T-helper 2 cell treated with Interferon-gamma antibody and Interleukin-4, amounts not matched to agents 5 μg/mL and 100 μg/mL, for 36 hours (primary cell): ENCODE results near the gene KLKB1.

Experiments
- DNase-seq: peaks from one replicate; pipeline ENCODE4 v3.0.0; 2021; ENCODE audit warnings: low spot score
- H3K27ac Mint-ChIP-seq: one replicate; pipeline ENCODE4 v1.8.0; 2021; ENCODE audit warnings: mild to moderate bottlenecking, mixed read lengths
- H3K27me3 Mint-ChIP-seq: one replicate; pipeline ENCODE4 v1.8.0; 2021; ENCODE audit warnings: low read depth, mixed read lengths
- H3K36me3 Mint-ChIP-seq: one replicate; pipeline ENCODE4 v1.8.0; 2021; ENCODE audit warnings: low read depth, mixed read lengths
- H3K4me1 Mint-ChIP-seq: one replicate; pipeline ENCODE4 v1.8.0; 2021; ENCODE audit warnings: low read depth, mixed read lengths
- H3K4me3 Mint-ChIP-seq: one replicate; pipeline ENCODE4 v1.8.0; 2022; ENCODE audit warnings: mild to moderate bottlenecking, moderate library complexity, mixed read lengths
- H3K9me3 Mint-ChIP-seq: one replicate; pipeline ENCODE4 v1.8.0; 2021; ENCODE audit warnings: mixed read lengths

KLKB1 gene

GRCh38 chr4:186298031-186298647 is 70.8 kb downstream of the KLKB1 start:
- DNase-seq, result no peak
- Mint-ChIP-seq H3K36me3 (no peaks in the 10 kb centered on the region), H3K27me3 (peaks cover 6% of the 10 kb centered on the region), H3K9me3 (no peaks in the 10 kb centered on the region), H3K27ac (no peak overlapping the region), H3K4me1 (peaks cover 1% of the 10 kb centered on the region), H3K4me3 (no peak overlapping the region)

GRCh38 chr4:186299291-186299690 is 72.0 kb downstream of the KLKB1 start:
- peaks cover 6% of the 10 kb centered on the region for H3K27me3 Mint-ChIP-seq
- H3K9me3 Mint-ChIP-seq, result no peaks in the 10 kb centered on the region
- peaks cover 1% of the 10 kb centered on the region for H3K4me1 Mint-ChIP-seq
- no peak for DNase-seq
- H3K27ac Mint-ChIP-seq, result no peak overlapping the region
- no peaks in the 10 kb centered on the region for H3K36me3 Mint-ChIP-seq
- H3K4me3 Mint-ChIP-seq, result no peak overlapping the region

- H3K27me3 Mint-ChIP-seq, result peaks cover 6% of the 10 kb centered on the region
- no peak overlapping the region for H3K4me3 Mint-ChIP-seq
- H3K27ac Mint-ChIP-seq, result no peak overlapping the region
- no peak for DNase-seq
- no peaks in the 10 kb centered on the region for H3K9me3 Mint-ChIP-seq
- peaks cover 1% of the 10 kb centered on the region for H3K4me1 Mint-ChIP-seq
- H3K36me3 Mint-ChIP-seq, result no peaks in the 10 kb centered on the region
Observed at GRCh38 chr4:186300659-186301390, 73.5 kb downstream of the KLKB1 start.

GRCh38 chr4:186304216-186304615 is 76.9 kb downstream of the KLKB1 start:
- Mint-ChIP-seq H3K4me1 (no peaks in the 10 kb centered on the region), H3K4me3 (no peak overlapping the region), H3K27me3 (peaks cover 2% of the 10 kb centered on the region), H3K9me3 (no peaks in the 10 kb centered on the region), H3K27ac (no peak overlapping the region), H3K36me3 (no peaks in the 10 kb centered on the region)
- no peak for DNase-seq

GRCh38 chr4:186304866-186305505 is 77.7 kb downstream of the KLKB1 start:
- Mint-ChIP-seq H3K4me3 (no peak overlapping the region), H3K27ac (no peak overlapping the region), H3K4me1 (no peaks in the 10 kb centered on the region), H3K9me3 (no peaks in the 10 kb centered on the region), H3K27me3 (no peaks in the 10 kb centered on the region), H3K36me3 (no peaks in the 10 kb centered on the region)
- no peak for DNase-seq

- no peak overlapping the region for H3K4me3 Mint-ChIP-seq
- no peaks in the 10 kb centered on the region for H3K9me3 Mint-ChIP-seq
- H3K4me1 Mint-ChIP-seq, result no peaks in the 10 kb centered on the region
- H3K27ac Mint-ChIP-seq, result no peak overlapping the region
- DNase-seq, result no peak
- H3K36me3 Mint-ChIP-seq, result no peaks in the 10 kb centered on the region
- no peaks in the 10 kb centered on the region for H3K27me3 Mint-ChIP-seq
Observed at GRCh38 chr4:186307497-186307896, 80.2 kb downstream of the KLKB1 start.

GRCh38 chr4:186307916-186308315 is 80.6 kb downstream of the KLKB1 start:
- H3K36me3 Mint-ChIP-seq, result no peaks in the 10 kb centered on the region
- H3K27ac Mint-ChIP-seq, result no peak overlapping the region
- no peak for DNase-seq
- no peaks in the 10 kb centered on the region for H3K27me3 Mint-ChIP-seq
- no peak overlapping the region for H3K4me3 Mint-ChIP-seq
- no peaks in the 10 kb centered on the region for H3K9me3 Mint-ChIP-seq
- H3K4me1 Mint-ChIP-seq, result no peaks in the 10 kb centered on the region
